HG02798 (cell line): ENCODE data around the gene TOX4.
A peak's percentile ranks its signal among the peaks of the same experiment; 100 is the strongest.
"Not testable (repeated sequence)": the region's sequence is repeated elsewhere in the genome, so short reads cannot be mapped to it uniquely, and the experiment has no call there.

ENCODE experiments used
- ATAC-seq: cut with Tn5 transposase; IDR thresholded peaks from one replicate; pipeline ENCODE4 v1.9.1; 2021; ENCODE audit warnings: mild to moderate bottlenecking; ENCODE audit not compliant: unreplicated experiment, poor library complexity

The TOX4 gene

DNA sequence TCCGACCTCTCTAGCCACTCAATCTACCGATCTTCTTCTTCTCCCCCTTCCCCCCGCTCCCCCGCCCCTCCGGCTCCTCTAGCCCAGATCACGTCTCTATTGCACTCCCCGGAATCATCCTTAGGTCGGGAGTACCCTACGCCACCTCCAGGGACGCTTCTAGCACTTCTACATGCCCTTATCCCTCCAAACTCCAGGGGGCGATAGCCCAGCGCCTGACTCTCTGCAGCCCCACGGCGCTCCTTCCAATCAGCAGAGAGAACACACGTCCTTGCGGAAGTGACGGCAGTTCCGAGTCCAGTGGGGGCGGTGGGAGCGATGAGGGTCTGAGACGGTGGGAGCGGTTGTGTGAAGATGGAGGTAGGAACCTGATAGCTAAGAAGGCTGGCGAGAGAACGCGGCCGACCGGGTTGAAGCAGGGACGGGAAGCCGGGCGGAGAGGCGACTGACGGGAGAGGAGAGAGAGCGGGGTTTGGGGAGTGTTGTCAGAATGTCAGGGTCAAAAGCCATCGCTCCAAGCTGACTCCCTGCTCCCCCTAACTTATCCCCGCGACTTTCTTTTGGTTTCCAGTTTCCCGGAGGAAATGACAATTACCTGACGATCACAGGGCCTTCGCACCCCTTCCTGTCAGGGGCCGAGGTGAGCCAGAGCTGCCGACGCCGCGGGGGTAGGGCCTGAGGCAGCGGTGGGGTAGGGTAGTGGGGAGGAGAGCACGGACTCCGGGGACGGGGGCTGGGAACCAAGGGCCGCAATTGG is at the start of gene TOX4, which contains the start of gene RAB2B:
Gene TOX4 (plus strand): TSS at position 271 of the 757 bp plus-strand sequence. CDS start 84 bp downstream, at position 355.
Gene RAB2B (minus strand): TSS at position 35 of the 757 bp plus-strand sequence. CDS start 87 bp downstream, outside the sequence.
- ATAC-seq: peak; percentile 99

- no peak for ATAC-seq
Measured at GRCh38 chr14:21428930-21429329, 48.1 kb upstream of the TOX4 start.

DNA sequence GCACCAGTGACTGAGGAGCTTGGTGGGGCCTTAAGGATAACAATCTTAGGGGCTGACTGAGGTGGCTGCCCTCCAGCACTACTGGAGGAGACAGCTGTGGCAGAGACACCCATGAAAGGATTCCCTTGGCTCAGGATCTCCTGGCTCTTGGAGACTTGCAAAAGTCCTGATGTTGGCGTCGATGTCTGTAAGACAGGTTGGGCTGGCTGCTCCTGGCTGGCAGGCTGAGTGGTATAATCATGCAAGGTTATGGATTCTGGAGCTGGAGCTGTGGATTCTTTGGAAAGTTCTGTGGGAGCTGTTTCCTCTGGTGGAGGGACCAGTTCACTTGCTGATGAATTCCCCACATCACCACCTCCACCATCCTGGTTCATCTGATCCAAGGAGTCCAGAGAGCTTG is 45.9 kb upstream of the TOX4 start:
- ATAC-seq: no peak

- ATAC-seq: no peak
Measured at GRCh38 chr14:21436567-21437062, 40.4 kb upstream of the TOX4 start.

DNA sequence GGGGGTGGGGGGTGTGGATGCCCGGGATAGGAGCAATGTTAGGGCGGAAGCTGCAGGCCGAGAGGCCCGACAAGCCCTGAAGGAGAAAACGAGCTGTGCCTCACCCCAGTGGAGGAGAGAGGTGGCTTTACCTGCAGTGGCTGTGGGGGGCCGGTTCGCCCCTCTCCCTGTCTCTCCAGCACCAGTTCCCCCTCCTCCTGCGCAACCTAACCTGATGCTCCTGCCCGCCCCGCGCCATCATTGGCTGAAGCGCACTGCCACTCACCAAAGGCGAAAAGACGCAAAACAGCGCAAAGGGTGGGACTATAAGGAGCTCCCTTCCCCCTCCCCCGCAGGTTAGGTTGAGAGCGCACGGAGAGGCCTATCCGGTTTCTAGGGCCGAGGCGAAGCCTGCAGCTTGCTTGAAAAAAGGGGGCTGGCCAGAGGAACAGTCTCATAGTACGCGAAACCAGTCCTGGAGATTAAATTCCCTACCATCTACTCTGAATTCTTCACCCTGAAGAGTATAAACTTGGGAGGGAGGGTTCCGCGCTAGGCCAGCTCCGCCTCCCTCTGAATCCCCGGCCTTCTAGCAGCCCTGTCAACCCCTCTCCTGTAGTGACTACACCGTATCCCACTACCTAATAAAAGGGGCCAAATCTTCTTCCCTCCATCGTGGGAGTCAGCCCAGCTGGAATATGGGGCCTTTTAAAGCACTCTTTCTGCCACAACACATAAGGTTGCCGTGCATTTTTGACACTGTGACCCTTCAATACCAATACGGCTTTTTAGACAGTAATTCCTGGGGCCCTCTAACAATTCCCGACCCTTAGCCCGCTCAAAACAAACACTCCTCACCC is 39.7 kb upstream of the TOX4 start:
- ATAC-seq: peak; percentile 100

GRCh38 chr14:21440859-21441258 is 36.1 kb upstream of the TOX4 start:
- ATAC-seq: no peak

GRCh38 chr14:21442657-21443056 is 34.3 kb upstream of the TOX4 start:
- ATAC-seq: not testable (repeated sequence)

GRCh38 chr14:21449899-21450216 is 27.1 kb upstream of the TOX4 start:
- no peak for ATAC-seq

- no peak for ATAC-seq
Measured at GRCh38 chr14:21454843-21455544, 22.0 kb upstream of the TOX4 start.

GRCh38 chr14:21455592-21455911 is 21.4 kb upstream of the TOX4 start:
- peak; percentile 21 for ATAC-seq

DNA sequence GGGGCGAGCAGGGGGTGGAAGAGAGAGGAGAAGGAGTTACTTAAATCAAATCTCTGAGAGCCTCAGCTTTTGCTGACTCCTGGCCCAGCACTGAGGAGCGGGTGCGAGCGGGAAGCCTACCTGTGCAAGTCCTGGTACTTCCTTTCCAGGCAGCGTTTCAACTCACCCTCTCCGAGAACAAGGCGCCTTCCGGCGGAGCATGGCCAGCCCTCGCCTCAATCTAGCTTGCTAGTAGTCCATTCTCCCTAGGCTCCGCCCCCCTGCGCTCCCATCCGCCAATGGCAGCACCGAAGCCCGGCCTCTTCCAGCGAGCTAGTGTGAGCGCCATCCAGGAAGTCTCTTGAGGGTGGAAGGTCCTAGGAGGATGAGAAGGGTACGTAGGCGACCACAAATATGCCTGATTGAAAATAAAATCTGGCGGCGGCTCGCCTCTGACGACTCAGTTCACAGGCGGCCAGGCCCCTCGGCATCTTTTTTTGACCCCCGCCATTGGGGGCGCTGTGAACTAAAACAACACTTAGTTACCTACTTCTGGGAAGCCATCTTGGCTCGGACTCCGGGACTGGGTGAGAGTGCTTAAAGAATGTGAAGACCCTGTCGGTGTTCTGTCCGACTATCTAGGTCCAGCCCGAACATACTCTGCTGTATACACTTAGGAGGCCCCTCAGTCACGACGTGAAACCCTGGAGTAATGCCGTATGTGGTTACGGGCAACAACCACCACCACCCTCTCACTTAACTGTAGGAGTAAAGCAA is 20.9 kb upstream of the TOX4 start, which contains the start of gene CHD8:
Gene CHD8 (minus strand): TSS at position 212 of the 756 bp plus-strand sequence. CDS start 24,480 bp downstream, outside the sequence.
- peak; percentile 98 for ATAC-seq

GRCh38 chr14:21467616-21468015 is 9.4 kb upstream of the TOX4 start:
- no peak for ATAC-seq

GRCh38 chr14:21475767-21476522 is 1.1 kb upstream of the TOX4 start:
- ATAC-seq: no peak

DNA sequence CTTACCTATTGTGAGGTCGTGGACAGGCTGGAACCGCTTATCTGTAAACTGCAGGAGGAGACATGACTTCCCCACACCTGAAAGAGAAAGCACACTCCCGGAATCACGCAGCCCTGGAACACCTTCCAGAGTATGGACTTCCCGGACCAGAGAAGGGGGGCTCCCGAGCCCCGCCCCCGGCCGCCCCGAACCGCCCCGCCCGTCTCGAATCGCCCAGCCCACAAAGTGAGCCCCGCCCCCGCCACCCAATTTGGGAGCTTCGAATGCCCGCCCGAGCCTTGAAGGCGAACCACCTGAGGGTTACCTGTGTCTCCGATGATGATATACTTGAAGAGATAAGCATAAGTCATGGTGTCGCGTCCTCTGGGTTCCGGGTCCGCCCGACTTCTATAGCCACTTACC is 471 bp upstream of the TOX4 start:
- ATAC-seq: peak; percentile 38

- no peak for ATAC-seq
Measured at GRCh38 chr14:21486640-21487087, 9.7 kb downstream of the TOX4 start.

- ATAC-seq: no peak
Measured at GRCh38 chr14:21494902-21495762, 18.1 kb downstream of the TOX4 start.

- ATAC-seq: no peak
Measured at GRCh38 chr14:21496453-21496852, 19.5 kb downstream of the TOX4 start.
